RCC 7860 (cell line): Measurements from ENCODE around the gene PRRC2B.
"Not testable (repeated sequence)": the region's sequence is repeated elsewhere in the genome, so short reads cannot be mapped to it uniquely, and the experiment has no call there.

ENCODE experiments used
- DNase-seq: peaks from one replicate; pipeline ENCODE4 v3.0.0-alpha.2; 2015; ENCODE audit warnings: low spot score
- FAIRE-seq: peaks from 2 replicates; lab custom pipeline; 2012; peaks lifted over from hg19 to GRCh38; lab: Jason Lieb, UNC

PRRC2B gene

DNA sequence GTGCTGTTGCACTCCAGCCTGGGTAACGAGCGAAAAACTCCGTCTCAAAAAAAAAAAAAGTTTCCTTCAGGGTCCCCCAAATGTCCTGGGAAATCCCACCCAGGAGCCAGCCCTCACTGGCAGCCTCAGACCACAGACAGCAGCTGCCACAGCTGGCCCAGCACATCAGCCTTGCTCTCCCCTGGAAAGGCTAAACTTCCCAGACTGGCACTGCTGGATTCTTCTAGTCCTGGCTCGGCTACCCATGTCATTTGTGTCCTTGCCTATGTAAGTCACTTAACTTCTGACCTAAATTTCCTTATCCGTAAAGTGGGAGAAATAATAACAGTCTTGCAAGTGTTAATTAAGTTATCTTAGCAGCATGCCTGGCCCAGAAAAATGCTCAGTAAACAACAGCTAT lies 8.6 kb upstream of the PRRC2B start:
- DNase-seq (no peak), FAIRE-seq (no peak)

GRCh38 chr9:131386281-131386680 lies 7.6 kb upstream of the PRRC2B start:
- DNase-seq = no peak
- FAIRE-seq = no peak

GRCh38 chr9:131387394-131387793 lies 6.5 kb upstream of the PRRC2B start:
- DNase-seq (no peak), FAIRE-seq (no peak)

DNA sequence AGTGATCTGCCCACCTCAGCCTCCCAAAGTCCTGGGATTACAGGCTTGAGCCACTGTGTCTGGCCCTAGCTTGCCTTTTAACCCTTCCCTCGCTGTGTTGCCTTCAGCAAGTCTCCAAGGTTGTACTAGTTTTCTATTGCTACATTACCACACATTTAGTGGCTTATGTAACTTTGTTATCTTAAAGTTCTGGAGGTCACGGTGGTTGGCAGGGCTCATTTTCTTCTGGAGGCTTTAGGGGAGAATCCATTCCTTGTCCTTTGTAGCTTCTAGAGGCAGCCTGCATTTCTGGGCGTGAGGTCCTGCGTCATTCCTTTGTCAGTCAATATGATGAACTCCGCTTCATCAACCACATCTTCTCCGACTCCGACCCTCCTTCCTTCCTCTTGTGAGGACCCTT lies 2.9 kb upstream of the PRRC2B start:
- no peak for FAIRE-seq

DNA sequence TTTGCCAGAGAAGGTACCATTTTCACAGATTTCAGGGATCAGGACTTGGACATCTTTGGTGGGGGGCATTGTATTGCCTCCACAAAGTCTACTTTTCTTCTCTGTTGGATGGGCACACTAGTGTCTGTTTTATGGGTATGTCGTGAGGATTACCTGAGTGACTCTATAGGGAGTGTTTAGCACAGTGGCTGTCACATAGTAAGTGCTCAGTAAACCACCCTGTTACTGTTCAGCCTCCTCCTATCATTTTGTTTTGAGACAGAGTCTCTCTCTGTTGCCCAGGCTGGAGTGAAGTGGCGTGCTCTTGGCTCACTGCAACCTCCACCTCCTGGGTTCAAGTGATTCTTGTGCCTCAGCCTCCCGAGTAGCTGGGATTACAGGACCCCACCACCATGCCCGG lies 2.4 kb upstream of the PRRC2B start:
- no peak for FAIRE-seq

More for the DNA sequence above, 2.9 kb upstream of the PRRC2B start:
- no peak for DNase-seq

GRCh38 chr9:131394464-131395156 lies 724 bp downstream of the PRRC2B start:
- no peak for DNase-seq

More for the DNA sequence above, 2.4 kb upstream of the PRRC2B start:
- no peak for DNase-seq

DNA sequence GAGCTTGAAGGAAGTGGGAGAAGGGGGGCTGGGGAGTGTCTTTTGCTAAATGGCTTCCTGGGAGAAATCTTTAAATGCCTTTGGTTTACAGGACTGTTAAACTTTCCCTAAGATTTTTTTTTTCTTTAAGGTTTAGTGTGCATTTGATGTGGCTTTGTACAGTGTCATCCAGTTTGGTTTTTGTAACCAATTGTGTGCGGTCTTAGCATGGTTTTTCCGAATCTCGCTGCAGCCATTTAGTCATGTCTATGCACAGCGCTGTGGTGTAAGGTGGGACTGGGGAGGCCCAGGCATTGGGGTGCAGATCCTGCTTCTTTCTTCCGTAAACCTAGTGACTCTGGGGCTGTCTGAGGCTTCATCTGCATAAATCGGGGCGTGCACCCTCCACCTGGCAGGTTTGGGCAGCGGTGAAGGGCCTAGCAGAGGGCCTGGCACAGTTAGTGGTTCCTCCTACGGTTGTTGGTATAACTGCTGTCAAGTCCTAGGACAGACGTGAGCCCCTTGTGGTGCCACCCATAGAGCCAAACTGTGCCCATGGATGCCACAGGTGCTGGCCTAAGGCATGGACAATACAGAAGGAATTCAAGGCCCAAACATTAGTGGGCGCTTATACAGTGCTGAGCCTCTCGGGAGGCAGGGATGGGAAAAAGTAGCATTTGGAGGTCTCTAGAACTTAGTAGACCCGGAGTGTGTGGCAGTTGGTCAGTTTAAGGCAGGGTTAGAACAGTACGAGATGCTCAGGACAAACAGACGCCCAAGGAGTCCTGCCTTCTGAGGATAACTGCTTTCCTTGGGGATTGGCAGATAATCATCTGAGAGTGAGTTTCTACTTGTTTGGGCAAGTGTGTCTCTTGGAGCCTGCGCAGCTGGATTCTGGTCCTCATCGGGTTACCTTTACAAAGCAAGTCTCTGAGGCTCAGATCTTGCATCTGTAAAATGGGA lies 1.5 kb downstream of the PRRC2B start:
- DNase-seq = no peak
- no peak for FAIRE-seq

More at GRCh38 chr9:131394464-131395156, 724 bp downstream of the PRRC2B start:
- FAIRE-seq = no peak

DNA sequence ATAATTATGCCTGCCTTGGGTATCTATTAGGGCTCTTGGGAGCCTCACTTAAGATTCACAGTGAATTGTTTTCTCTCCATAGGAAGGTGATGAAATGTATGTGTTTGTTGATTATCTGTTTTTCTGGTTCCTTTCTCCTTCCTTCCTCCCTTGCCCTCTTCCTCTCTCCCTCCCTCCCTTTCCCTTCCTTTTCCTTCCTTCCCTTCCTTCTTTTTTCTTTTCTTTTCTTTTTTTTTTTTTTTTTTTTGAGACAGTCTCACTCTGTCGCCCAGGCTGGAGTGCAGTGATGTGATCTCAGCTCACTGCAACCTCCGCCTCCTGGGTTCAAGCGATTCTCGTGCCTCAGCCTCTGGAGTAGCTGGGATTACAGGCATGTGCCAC lies 2.2 kb downstream of the PRRC2B start:
- not testable (repeated sequence) for DNase-seq, FAIRE-seq

DNA sequence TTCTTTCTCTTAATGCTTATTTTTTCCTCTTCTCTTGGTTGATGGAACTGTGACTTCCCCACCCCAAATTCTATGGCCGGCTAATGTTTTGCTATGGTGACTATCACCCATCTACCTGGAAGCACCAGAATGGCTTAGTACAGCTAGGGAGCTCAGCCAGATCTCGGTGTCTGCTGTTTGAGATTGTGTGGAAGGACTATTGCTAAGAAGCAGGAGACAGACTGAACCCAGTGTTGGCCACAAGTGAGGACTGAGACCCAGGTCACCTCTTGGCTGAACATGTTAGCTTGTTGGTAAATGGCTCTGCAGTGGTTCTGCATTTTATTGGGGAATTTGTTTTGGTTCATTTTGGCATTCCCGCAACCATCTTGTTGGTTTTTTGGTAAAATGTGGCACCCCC lies 2.7 kb downstream of the PRRC2B start:
- FAIRE-seq = no peak
- no peak for DNase-seq

DNA sequence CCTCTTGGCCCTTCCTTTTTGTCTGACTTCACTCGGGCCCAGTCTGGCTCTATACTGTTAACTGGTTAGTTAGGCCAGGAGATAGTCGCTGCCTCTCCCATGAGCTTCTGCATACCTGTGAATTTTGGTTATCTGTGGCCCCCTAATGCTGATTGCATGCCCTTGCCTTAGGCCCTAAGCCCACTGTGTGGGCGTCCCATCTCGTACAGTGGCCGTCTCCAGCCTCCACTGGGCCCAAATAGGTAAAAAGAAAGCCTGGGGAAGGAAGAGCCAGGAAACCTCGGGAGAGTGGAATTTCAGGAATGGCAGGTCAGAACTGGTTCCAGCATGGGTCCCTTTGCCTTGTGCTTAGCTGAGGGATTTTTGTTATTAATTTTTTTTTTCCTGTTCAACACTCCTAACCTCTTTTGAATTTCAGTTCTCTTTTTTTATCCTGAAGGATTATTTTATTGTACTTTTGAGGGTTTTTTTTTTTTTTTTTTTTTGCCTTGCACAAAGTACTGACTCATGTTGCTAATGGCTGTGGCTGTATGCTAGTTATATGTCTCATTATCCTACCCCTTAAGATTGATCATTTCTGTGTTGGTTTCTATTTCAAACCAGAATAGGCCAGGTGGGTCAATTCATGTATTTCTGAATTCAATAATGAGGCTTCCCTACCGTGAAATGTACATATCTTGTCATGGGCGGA lies 3.4 kb downstream of the PRRC2B start:
- peak; percentile 4 for FAIRE-seq
- DNase-seq = peak; percentile 19

GRCh38 chr9:131398204-131398603 lies 4.3 kb downstream of the PRRC2B start:
- no peak for DNase-seq
- FAIRE-seq = no peak

- DNase-seq (no peak), FAIRE-seq (no peak)
Measured at GRCh38 chr9:131399972-131400371, 6.1 kb downstream of the PRRC2B start.

- FAIRE-seq = no peak
- no peak for DNase-seq
Measured at GRCh38 chr9:131400627-131401026, 6.7 kb downstream of the PRRC2B start.

- DNase-seq (peak; percentile 27), FAIRE-seq (no peak)
Measured at GRCh38 chr9:131402073-131402472, 8.2 kb downstream of the PRRC2B start.

- FAIRE-seq (peak; percentile 80), DNase-seq (peak; percentile 70)
Measured at GRCh38 chr9:131402738-131403492, 9.0 kb downstream of the PRRC2B start.

GRCh38 chr9:131403493-131403773 lies 9.5 kb downstream of the PRRC2B start:
- FAIRE-seq = no peak

DNA sequence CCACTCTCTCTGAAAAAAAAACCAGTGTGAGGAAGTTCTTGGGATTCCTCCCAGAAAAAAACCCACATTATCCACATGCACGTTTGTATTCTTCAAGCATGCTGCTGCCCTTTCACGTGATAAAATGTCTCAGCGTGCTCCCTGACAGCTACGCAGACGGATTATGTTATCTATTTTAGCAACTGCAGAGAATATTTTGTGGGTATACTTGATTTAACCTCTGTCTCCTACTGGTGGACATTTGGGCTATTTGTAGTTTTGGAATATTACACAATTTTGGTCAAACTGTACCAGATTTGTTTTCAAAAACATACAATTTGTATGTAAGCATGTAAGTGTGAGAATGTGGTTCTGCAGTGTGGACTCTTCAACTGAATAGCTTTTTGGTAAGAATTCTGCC lies 10.7 kb downstream of the PRRC2B start:
- DNase-seq (no peak), FAIRE-seq (no peak)

More at GRCh38 chr9:131403493-131403773, 9.5 kb downstream of the PRRC2B start:
- DNase-seq = no peak

DNA sequence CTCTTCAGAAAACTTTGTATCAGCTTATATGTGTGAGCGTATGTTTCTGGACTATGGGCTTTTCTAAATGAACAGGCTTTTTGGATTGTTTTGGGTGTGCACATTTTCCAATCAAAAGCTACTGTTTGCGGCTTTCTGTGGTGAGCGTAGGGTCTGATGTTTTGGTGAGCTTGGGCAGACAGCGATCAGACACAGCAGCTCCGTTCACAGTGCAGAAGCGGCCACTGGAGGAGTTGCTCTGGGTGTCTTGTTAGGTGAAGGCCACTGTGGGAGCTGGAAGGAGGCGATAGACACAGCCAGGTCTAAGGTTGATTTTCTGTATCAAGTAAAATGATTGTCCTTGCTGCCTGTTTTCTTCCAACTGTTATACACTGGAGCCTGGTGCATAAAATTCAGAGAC lies 11.1 kb downstream of the PRRC2B start:
- no peak for DNase-seq
- FAIRE-seq = no peak

GRCh38 chr9:131405428-131405827 lies 11.5 kb downstream of the PRRC2B start:
- DNase-seq (no peak), FAIRE-seq (no peak)

- FAIRE-seq (no peak), DNase-seq (no peak)
Measured at GRCh38 chr9:131405858-131406537, 12.1 kb downstream of the PRRC2B start.
